Measurements from ENCODE around the gene FREM2.

The FREM2 gene

DNA sequence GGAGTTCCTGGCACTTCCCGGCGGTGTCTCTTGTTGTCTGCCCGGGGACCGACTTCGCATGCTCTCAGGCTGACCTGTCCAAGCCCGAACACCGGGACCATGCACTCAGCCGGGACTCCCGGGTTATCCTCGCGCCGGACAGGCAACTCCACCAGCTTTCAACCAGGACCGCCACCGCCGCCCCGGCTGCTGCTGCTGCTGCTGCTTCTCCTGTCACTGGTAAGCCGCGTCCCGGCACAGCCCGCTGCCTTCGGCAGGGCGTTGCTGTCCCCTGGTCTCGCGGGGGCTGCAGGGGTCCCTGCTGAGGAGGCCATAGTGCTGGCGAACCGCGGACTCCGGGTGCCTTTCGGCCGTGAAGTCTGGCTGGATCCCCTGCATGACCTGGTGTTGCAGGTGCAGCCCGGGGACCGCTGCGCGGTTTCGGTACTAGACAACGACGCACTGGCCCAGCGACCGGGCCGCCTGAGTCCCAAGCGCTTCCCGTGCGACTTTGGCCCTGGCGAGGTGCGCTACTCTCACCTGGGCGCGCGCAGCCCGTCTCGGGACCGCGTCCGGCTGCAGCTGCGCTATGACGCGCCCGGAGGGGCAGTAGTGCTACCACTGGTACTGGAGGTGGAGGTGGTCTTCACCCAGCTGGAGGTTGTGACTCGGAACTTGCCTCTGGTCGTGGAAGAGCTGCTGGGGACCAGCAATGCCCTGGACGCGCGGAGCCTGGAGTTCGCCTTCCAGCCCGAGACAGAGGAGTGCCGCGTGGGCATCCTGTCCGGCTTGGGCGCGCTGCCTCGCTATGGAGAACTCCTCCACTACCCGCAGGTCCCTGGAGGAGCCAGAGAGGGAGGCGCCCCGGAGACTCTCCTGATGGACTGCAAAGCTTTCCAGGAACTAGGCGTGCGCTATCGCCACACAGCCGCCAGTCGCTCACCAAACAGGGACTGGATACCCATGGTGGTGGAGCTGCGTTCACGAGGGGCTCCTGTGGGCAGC lies 661 bp downstream of the FREM2 start:
- no peak for DNase-seq (ENCODE audit: low read depth in 2 of 2)

DNA sequence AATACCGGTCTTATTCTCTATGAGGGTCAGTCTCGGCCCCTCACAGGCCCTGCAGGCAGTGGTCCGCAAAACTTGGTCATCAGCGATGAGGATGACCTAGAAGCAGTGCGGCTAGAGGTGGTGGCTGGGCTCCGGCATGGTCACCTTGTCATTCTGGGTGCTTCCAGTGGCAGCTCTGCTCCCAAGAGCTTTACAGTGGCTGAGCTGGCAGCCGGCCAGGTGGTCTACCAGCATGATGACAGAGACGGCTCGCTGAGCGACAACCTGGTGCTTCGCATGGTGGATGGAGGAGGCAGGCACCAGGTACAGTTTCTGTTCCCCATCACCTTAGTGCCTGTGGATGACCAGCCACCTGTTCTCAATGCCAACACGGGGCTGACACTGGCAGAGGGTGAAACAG lies 1.8 kb downstream of the FREM2 start:
- DNase-seq (ENCODE audit: low read depth in 2 of 2) = no peak

DNA sequence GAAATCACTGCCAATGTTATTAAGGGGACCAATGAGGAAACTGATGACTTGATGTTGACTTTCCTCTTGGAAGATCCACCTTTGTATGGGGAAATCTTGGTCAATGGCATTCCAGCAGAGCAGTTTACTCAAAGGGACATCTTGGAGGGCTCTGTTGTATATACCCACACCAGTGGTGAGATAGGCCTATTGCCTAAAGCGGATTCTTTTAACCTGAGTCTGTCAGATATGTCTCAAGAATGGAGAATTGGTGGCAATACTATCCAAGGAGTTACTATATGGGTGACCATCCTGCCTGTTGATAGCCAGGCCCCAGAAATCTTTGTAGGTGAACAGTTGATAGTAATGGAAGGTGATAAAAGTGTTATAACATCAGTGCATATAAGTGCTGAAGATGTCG lies 3.4 kb downstream of the FREM2 start:
- DNase-seq (ENCODE audit: low read depth in 2 of 2) = no peak

DNA sequence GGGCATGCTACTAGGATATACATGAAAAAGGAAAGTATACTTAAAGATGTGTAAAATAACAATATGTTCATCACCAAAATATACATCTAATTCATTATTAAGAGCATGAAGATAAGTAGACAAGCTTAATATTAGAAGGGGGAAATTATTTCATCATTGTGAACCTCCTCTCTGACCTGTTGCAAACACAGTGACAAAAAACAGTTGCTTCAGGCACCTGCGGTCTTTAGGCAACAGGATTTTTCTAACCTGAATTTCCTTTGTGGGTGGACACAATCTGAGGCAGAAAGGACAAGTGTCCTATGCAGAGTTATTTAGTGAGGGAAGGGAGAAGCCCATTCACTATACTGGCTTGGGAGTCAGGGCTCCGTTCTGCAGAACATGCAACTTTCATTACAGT lies 6.3 kb downstream of the FREM2 start:
- DNase-seq (ENCODE audit: low read depth in 2 of 2) = no peak

DNA sequence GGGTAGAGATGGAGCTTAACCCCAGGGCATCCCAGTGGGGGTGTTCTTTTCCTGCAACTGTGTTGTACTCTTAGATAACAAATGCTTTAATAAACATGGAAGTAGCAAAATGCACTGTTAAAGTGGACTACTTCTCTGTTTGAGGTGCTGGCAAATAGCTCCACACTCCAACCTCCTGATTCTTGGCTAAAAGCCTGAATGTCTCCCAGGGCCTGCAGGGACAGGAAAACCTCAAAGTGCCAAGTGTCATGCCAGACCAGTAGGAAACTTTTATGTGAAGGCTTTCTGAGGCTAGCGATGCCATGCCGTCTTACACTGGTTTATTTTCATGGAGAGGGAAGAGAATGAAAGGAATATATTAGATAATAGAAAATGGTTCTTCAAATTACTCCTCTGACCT lies 6.8 kb downstream of the FREM2 start:
- no peak for DNase-seq (ENCODE audit: low read depth in 2 of 2)

DNA sequence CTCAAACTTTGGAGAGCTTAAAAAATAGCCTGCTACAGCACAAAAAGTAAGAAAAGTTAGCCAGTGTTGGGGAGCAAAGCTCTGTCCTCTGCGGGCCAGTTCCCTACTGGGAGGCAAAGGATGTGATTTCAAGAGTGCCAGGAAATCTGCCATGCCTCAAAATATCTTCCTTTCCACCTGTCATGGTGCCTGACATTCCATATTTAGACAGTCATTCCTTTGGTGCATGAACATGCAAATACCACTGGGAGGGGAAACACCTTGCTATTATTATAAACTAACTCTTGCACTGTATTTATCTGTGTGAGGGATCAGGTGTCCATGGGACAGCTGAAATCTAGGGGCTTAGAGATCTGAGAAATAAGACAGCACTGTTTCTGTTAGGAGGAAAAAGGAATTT lies 10.3 kb downstream of the FREM2 start:
- DNase-seq (ENCODE audit: low read depth in 2 of 2) = no peak

DNA sequence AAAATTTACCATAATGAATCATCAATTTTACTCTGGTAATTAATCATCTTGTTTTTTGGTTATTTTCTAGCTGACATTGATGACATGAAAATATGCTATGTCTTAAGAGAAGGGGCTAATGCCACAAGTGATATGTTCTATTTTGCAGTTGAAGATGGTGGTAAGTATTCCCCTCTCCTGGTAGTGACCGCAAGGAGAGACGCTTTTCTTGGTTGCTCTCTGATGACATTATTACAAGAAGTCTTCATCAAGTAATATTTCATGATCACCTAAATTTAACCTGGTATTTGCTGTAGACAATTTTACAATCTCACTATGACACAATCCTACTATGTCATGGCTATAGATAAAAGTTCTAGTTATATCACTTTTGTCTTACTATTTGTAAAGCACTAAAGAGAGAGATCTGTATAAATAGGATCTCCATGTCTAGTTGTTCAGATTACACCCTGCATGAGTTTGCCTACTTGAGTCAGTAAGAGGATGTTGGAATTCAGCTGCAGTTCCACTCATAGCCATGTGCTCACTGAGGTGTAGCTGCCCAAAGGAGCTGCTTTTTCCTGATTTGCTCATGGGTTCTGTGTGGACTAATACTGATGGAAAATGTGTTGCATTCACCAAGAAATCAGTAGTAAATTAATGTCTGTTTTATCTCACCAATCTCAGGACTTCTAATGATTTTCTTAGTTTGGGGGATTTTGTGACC lies 10.9 kb downstream of the FREM2 start:
- no peak for DNase-seq (ENCODE audit: low read depth in 2 of 2)

DNA sequence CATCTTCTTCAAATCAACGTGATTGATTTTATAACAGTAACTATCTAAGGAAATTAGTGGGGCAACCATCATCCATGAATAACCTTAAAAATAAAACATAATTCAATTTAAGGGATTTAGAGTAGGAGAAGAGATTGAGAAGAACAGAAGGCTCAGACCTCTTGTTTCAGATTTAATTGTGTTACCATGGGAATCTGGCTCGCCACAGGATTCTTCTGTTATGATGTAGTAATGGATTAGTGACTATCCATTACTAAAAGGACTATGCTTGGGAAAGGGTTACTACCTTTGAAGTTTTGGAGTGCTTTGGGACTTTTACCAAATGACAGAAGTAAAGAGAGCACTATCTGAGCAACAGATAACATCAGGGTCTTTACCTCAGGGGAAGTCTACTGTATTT lies 13.2 kb downstream of the FREM2 start:
- DNase-seq (ENCODE audit: low read depth in 2 of 2) = no peak

DNA sequence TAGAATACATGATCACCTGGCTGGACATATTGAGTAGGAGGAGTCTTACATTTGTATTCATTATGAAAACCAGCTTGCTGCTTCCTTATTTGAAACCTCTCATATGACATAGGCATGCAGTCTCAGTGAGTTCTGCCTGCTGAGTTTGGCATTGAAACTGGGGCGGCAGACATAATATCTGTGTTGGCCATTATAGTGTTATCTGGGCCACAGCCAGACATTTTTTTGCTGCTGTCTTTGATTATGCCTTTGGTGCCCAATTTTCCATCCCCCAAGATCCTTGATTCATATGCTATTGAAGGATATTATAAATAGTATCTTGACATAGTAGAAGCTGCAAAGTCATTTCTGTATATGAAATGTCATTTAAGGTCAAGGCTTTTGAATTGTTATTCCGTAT lies 15.8 kb downstream of the FREM2 start:
- no peak for DNase-seq (ENCODE audit: low read depth in 2 of 2)

DNA sequence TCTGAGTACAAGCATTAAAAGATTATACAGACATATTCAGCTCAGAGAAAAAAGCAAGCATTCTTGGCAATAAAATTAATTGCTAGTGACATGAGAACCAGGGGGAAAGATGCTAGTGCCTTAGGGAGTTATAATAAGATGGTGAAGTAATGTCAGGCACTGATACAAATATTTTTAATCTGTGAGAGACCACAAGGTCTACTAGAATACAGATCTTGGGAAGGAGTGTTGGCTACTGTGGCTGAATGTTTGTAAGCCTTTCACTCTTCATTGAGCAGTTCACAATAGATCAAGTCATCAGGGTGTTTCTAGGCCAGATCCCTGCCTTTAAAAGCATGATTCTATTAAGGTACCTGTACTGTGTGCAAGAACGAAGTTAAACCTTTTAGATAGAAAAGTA lies 16.4 kb downstream of the FREM2 start:
- no peak for DNase-seq (ENCODE audit: low read depth in 2 of 2)

DNA sequence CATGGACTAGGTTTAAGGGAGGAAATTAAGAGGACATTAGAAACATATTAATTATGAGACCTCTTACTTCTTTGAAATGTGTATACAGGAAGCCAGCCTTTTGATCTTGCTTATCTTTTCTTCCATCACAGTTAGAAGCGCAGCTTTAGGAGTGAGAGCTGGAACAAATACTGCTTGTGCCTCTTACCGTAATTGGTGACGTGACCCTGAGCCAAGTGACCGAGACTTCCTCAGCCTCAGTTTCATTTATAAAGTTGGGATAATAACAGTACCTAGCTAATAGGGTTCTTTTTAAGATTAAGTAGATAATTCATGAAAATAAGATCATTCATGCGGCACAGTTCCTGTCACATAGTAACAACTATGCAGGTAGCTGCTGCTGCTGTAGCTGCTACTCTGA lies 18.5 kb downstream of the FREM2 start:
- no peak for DNase-seq (ENCODE audit: low read depth in 2 of 2)

DNA sequence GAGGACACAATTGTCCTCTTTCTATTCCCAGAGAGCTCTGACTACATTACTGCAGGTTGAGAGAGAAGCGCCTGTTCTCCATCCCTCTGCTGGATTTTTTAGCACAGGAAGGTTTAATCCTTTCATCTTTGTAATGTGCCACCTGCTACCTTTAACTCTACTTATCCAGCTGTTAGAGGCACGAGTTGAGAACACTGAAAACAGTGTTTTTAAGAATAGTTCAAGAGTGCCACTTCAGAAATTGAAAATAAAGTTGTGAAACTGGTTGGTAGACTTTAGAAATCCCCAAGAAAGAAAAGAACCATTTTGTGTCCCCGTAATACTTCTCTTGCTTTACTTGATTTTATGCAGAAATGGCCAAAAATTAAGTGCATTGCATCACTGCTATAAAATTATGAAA lies 20.6 kb downstream of the FREM2 start:
- DNase-seq (ENCODE audit: low read depth in 2 of 2) = no peak

DNA sequence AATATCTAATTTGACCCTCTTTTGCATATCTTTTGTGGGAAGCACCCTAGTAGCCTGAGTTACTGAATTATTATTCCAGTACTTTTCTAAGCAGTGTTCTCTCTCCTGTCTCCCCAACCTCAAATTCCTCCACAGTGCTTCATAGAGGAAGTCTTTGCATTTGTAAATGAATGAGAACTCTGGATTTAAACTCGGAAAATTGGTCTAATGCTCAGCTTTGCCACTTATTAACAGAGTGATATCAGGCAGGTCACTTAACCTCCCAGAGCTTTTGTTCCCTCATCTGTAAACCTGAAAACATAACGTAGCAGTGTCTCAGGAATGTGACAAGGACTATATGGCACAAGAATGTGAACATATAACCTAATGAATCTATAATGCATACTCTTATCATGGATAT lies 26.2 kb downstream of the FREM2 start:
- no peak for DNase-seq (ENCODE audit: low read depth in 2 of 2)

DNA sequence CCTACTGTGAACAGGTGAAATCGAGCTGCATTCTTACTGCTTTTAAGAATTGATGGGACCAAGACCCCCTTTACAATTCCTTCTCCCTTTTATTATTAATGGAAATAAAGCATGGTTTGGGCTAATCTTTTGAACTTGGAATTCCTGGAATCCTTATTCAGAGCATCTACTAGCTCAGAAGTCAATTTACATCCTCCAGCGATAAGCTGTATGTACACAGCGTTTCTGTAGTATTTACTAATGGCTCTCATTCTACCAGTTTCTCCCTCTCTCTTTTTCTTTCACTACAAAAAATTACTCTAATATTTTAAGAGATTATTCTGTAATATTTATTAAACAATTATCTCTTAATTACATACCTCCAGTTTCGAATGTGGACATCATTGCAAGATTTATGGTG lies 31.5 kb downstream of the FREM2 start:
- DNase-seq (ENCODE audit: low read depth in 2 of 2) = no peak

DNA sequence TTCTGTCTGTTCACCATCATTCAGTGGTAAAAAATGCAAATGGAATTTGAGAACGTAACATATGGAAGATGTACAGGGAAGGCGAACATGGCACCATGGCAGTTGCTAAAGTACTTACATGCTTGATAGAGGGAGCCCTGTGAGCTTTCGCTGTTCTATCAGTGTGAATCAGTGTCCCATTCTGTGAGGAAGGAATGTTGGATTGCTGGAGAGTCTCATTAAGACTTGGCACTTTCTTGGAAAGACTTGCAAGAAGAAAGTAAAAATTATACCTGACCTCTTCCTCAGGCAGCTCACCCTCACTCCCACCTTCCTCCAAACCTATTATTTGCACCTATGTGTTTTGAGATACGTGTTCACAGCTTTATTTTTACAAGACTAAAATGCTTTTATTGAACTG lies 43.5 kb downstream of the FREM2 start:
- no peak for DNase-seq (ENCODE audit: low read depth in 2 of 2)

DNA sequence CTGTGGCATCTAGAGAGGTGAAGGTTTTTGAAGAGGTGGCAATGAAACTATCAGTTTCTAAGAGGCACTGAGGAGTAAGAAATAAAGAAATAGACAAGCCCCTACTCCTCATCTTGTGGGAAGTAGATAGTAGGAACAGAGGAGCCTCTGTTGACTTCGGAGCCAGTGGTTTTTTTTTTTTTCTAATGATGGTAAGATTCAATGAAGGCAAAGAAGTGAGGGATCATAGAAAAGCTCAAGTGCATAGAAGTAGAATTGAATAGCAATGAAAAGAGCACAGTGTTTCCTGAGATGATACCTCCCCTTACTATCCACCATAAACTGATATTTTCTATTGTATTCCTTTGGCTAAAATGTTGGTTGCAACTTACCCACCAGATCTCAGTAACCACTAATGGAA lies 46.3 kb downstream of the FREM2 start:
- no peak for DNase-seq (ENCODE audit: low read depth in 2 of 2)

DNA sequence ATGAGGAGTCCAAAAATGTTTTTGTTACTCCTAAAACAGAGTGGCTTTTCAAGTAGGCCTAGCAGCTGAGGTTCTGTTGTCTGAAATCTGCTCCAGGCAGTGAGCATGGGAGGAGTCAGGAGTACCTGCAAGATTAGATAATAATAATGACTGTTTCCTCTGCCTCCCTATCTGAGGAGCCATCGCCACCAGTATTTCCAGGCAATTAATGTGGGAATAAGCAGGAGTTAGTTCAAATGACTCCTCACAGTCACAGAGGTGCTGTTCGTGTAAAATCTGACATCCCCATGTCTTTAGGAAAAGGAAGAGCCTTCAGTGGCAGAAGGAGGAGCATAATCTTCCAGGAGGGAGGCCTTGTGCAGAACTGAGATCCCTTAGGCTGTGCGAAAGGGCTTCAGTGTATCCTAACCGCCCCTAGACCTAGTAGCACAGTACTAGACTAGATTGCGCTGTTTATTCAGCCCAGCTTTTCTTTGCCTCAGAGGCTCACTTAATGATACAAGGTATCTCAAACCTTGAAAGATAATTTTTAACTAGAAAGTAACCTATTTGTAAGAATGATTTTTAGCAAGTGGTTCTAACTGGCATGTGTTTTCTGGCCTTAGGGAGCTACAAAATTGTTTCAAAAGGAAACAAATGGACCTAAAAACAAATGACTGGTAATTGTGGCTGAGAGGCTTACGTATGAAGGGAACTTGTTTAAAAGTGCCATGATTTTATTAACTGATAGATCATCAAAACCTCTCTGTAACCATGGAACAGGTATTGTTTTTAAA lies 49.0 kb downstream of the FREM2 start:
- DNase-seq (ENCODE audit: low read depth in 2 of 2) = no peak

DNA sequence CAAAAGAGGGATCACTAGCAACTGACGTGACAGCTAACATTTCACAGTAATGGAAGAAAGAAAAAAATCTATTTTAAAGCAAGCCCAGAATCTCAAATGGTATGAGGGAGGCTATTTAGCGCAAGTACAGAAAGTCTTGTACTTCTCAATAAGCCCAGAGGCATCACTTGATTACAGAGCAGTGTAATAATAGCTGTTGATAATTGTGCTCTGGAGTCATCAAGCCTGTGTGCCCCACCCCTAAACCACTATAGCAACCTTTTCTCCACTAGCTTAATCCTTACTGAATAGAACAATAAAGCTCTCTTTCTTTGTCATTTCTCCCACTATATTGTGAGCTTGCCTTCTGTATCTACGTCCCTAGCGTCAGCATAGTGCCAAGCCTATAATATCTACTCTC lies 56.6 kb downstream of the FREM2 start:
- no peak for DNase-seq (ENCODE audit: low read depth in 2 of 2)

DNA sequence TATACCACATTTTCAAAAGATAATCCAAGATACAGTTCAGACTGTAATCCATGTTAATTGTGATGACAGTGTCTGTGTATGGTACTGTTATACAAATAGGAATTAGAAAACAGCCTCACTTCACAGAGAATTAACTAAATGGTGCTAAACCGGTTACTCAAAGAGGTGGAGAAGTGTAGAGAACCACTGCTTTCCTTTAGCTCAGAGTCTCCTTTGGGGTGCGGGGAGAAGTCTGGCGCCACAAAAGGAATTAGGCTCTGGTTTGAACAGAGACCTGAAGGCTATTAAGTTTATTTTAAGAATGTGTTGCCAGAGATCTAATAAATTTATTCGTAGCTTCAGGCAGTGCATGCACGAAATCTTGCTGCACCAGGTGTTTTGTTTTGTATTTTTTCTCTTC lies 65.8 kb downstream of the FREM2 start:
- DNase-seq (ENCODE audit: low read depth in 2 of 2) = no peak

DNA sequence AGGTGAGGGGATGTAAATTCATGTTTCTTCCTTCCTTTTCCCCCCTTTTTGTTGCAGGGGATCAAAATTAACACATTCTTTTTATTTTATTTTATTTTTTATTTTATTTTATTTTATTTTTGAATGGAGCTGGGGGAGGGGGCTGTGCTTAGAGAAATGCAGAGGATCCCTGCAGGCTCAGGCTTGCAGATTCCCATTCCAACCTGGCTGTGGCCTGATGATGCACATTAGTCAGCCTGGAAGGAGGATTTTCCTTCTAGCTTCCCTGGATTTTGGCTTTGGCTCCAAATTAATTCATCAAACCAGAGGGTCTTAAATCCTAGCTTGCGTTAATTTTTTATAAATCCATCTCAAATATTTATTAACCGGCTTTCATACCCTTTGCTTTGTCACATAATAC lies 67.0 kb downstream of the FREM2 start:
- DNase-seq (ENCODE audit: low read depth in 2 of 2) = no peak

DNA sequence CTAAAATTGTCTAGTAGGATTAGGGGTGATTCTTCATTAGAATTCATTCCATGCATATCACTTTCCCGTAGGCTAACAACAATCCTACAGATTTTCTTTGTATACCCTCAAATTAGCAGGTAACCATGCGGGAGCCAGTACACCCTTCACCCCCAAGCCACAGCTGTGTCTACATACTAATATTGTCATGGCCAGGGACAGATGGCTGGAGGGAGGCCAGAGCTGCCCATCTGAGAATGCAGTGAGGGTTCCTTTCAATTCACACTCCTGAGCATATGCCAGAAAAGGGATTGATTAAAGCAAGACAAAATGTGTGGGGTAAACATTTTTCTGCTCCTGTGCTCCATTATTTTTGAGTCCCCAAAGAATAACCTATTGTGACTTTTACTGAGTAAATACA lies 68.9 kb downstream of the FREM2 start:
- DNase-seq (ENCODE audit: low read depth in 2 of 2) = no peak

DNA sequence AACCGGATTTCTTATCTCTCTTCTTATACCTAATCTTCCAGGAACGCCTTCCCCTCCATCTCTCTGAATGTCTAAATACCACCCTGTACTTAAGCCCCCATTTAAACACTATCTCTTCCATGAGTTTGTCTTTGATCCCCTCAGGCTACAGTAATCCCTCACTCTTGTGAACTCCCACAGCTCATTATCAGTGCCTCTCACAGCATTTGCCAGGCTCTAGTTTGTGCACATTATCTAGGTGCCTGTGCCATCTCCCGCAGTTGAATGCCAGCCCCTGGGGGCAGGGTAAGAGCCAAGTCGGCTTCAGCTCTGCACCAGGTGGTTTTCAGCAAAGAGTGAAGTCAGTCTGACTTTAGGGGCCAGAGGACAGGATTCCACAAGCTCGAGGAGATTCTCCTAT lies 71.4 kb downstream of the FREM2 start:
- no peak for DNase-seq (ENCODE audit: low read depth in 2 of 2)

DNA sequence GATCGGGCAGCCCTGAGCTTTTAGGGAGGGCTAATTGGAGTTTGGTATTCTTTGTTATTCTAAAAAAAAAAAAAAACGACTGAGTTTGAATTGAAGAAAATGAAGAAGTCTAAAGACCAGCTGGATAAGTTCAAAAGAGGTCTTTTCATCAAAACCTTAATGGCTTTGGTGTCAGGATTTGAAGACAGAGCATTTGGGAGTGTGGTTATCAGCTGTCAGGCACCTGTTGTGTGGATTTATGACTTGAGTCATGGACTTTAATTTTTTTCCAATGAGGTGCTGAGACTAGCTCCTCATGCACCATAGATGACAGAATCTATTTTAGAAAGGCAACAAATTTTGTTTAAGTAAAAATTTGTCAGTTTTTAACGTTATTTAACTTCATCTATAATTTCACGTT lies 72.5 kb downstream of the FREM2 start:
- DNase-seq (ENCODE audit: low read depth in 2 of 2) = no peak

All from stimulated activated CD4-positive, alpha-beta T cell treated with anti-CD3 and anti-CD28 coated beads, Interleukin-4, amount 100 ng/mL, for 48 hours (primary cell).